GM19099 (cell line): ENCODE results near the gene OR5C1.

Experiments used
- POLR2A ChIP-seq: IDR thresholded peaks from 3 replicates; pipeline ENCODE4 v1.6.1; 2011; ENCODE audit warnings: low read depth; ENCODE audit not compliant: insufficient read length; ENCODE audit errors: extremely low read depth

The OR5C1 gene

DNA sequence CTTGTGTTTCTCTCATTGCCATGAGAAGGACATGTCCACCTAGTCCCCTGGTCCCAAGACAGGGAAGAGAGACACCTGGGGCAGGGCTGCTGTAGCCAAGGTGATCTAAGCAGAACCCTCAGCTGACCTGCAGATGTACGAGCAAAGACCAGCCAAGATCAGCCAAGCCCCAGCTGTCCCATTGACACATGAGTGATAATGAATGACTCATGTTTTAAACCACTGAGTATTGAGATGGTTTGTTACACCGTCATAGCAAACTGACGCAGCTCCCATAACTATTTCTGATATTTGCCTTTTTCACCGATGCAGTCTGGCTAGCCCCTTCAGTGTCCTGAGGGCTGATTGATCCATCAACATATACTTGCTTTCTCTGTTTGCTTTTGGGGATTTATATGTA, 17.9 kb downstream of the OR5C1 start:
- no peak for TF ChIP-seq POLR2A

- no peak for TF ChIP-seq POLR2A
Measured at GRCh38 chr9:122807271-122807900, 18.7 kb downstream of the OR5C1 start.

DNA sequence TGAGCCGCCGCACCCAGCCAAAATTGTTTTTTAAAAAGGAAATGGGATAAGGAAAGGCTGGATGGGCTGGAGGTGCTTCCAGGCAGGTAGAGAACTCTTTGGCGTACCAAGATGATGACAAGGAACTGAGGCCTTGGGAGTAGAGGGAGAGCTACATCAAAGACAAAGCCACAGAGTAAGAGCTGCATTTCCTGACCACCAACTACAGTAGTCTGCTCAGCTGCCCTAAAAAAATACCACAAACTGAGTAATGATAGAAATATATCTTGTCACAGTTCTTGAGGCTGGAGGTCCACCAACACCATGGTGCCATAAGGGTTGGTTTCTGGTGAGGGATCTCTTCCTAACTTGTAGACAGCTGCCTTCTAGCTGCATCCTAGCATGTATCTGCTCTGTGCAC, 19.4 kb downstream of the OR5C1 start:
- TF ChIP-seq POLR2A, result no peak

- TF ChIP-seq POLR2A, result no peak
Measured at GRCh38 chr9:122810306-122810946, 21.7 kb downstream of the OR5C1 start.

DNA sequence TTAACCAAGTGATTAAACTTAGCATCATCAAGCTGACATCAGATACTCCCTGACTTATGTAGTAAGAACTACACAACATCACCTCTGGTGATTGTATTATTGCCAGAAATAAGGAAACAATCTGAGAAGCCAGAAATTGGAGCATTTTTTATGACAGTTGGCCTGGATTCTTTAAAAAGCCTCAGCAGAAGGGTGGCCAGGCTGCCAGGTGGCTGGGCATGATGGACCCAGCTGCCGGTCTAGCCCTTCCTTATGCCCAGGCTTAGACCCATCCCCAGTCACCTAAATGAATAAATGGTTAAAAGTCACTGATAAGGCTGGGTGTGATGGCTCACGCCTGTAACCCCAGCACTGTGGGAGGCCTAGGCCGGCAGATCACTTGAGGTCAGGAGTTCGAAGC, 24.0 kb downstream of the OR5C1 start:
- no peak for TF ChIP-seq POLR2A

GRCh38 chr9:122814545-122814944, 25.8 kb downstream of the OR5C1 start:
- no peak for TF ChIP-seq POLR2A

GRCh38 chr9:122815544-122815943, 26.8 kb downstream of the OR5C1 start:
- TF ChIP-seq POLR2A, result no peak

GRCh38 chr9:122816163-122816867, 27.6 kb downstream of the OR5C1 start:
- no peak for TF ChIP-seq POLR2A

DNA sequence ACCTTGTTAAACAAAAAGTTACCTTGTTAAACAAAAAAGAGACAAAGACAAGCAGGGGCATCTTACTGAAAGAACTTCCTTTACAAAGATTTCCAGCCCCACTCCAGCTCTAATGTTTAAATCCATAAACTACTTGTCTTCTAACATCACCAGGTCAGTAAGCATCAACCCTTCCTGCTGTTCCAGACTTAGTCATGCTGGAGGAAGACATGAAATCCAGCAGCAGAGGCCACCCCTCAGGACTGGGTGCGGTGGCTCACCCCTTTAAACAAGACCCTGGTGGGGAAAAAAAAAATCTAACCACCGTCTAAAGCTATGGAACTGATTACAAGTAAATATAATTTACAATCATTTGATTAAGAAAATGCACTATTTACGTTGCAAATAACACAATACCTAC, 30.6 kb downstream of the OR5C1 start:
- TF ChIP-seq POLR2A, result no peak

GRCh38 chr9:122819791-122820489, 31.2 kb downstream of the OR5C1 start:
- no peak for TF ChIP-seq POLR2A

DNA sequence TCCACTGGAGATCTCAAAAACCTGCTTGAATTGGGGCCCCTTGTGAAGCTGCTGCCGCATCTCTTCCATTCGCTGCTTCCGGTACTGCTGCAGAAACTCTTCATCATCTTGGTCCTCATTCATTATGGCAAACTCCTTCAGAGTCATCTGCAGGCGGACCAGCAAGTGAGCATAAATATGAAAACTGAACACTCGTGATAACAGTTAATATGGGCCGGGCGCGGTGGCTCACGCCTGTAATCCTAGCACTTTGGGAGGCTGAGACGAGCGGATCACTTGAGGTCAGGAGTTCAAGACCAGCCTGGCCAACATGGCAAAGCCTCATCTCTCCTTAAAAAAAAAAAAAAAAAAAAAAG, 31.7 kb downstream of the OR5C1 start:
- TF ChIP-seq POLR2A, result no peak

DNA sequence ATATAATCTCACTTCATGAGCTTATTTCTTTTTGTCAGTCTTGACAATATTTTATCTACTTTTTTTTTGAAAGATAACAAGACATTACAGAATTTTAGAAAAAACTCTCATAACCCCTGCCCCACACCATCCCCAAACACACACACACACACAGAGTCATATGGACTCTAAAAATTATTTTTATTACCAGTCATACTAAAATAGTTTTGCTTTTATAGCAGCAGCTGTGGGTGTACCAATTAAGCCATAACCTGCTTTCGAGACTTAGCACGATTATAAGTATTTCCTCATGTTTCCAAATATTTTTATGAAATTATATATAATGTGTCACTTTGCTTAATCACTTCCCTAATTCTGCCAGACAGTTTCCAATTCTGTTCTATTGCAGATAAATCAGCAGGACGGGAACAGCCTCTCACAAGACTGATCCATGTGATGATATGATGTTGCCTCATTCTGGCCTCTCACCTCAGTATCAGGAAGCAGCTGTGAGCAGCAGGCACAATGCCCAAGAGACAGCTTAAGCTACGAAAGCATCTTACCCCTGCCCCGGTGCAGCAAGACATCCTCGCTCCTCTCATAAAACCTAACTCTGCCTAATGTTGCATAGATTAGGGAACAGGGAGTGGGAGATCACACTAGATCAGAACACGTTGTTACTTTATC, 32.7 kb downstream of the OR5C1 start:
- TF ChIP-seq POLR2A, result no peak

- no peak for TF ChIP-seq POLR2A
Measured at GRCh38 chr9:122822056-122822455, 33.3 kb downstream of the OR5C1 start.

DNA sequence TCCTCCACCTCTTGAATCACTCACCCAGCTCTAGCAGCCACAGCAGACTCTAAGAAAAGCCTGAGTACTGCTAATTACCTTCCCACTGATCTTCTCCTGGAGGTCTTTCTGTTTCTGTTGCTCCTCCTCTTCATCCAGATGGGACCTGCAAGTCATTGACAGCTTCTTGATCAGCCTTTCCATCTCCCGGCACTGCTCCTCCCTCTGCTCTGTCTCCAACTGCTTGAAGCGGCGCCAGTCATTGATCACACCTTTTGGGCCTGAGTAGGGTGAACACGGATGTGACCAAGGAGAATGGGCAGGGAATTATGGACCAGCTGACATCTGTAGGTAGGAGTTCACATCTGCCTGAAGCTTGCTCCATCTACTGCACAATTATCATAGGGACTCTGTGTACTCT, 34.2 kb downstream of the OR5C1 start:
- TF ChIP-seq POLR2A, result no peak

- no peak for TF ChIP-seq POLR2A
Measured at GRCh38 chr9:122827761-122828093, 39.0 kb downstream of the OR5C1 start.
